ENCODE data around the gene HNRNPF.

DNA sequence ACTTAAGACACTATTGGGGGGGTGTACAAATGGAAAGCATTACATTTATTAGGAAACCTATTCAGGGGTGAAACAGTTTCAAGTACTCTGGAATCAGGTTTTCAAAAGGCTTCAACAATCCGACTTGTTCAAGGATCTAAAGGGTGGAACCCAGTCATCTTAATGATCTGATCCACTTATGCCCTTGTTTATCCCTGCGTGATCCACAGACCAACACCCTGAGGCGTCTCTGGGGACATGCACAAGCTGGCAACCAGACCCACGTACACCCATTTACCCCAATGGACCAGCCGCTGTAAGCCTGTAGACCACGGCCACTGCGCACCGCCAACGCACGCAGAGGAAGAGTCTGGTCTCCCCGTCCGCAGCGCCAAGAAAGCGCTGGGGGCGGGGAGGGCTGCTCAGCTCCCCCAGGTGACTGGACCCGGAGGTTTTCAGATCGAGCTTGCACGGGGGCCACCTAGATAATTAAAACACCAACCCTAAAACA is 13.4 kb downstream of the HNRNPF start:
- TF ChIP-seq, protein P1, sequence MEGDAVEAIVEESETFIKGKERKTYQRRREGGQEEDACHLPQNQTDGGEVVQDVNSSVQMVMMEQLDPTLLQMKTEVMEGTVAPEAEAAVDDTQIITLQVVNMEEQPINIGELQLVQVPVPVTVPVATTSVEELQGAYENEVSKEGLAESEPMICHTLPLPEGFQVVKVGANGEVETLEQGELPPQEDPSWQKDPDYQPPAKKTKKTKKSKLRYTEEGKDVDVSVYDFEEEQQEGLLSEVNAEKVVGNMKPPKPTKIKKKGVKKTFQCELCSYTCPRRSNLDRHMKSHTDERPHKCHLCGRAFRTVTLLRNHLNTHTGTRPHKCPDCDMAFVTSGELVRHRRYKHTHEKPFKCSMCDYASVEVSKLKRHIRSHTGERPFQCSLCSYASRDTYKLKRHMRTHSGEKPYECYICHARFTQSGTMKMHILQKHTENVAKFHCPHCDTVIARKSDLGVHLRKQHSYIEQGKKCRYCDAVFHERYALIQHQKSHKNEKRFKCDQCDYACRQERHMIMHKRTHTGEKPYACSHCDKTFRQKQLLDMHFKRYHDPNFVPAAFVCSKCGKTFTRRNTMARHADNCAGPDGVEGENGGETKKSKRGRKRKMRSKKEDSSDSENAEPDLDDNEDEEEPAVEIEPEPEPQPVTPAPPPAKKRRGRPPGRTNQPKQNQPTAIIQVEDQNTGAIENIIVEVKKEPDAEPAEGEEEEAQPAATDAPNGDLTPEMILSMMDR (conservative IDR thresholded peaks at IDR 0.05; ENCODE audit: low read length) = no peak
- TF ChIP-seq EZH2phosphoT487 (IDR thresholded peaks at IDR 0.05; ENCODE audit: borderline replicate concordance, low read depth, low read length) = no peak
